ENCODE results near the gene PIGC.

PIGC gene

DNA sequence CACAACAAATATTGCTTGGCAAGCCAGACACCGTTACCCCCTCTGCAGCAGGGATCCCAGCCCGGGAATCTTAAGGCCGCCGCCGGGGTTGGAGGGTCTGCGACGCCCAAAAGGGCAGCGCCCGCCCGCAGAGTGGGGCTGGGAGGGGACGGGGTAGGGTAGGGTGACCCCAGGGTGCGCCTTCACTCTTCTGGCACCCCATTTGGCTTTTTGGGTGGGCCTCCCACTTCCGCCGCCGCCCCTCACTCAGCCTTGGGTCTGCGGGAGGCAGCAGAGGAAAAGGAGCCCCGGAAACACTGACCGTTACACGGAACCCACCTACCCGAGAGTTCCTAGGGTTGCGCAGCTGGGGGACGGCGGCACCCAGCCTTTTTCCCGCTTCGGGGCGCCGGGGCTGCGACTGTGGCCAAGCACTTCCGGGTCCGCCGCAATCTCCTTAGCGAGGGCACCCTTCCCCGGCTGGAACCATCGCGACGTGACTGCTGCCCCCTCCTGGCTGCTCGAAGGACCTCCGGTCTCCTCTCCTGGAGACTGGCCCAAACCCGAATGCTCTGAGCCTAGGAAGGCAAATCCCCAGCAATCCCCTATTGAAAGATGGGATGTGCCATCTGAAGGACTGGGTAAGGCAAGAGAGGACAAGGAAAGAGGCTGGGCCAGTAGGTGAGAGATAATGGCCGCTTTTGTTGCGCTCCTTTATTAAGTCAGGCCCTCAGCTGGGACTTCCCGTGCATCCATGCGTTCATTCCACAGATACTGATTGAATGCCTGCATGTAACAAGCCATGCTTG, at the start of gene PIGC:
Gene PIGC, minus strand, starts transcription at position 404 of the 788 bp plus-strand sequence. CDS start 1,447 bp downstream, outside the sequence.
- DNase-seq (ENCODE audit: low read depth in 3 of 3, low spot score in 1 of 3), result peak; percentile 75 to 90 (median 81)

- no peak for DNase-seq (ENCODE audit: low read depth in 3 of 3, low spot score in 1 of 3)
Measured at GRCh38 chr1:172492421-172492820, 48.6 kb upstream of the PIGC start.

DNA sequence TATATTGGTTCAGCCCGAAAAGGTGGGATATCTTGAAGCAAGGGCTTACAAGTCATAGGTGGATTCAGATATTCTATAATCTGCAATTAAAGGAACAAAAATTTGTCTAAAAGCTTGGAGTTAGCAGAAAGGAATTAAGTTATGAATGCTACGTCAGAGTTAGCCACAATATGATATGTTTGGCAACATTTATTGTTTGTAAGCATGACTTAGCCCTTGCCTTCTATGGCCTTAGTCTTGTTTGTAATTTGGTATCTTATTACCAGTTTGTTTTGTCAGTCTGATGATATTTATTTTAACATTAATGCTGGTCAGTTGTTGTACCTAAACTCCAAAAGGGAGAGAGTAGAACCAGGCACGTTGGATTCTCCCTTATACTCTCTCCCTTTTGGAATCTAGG, 46.0 kb upstream of the PIGC start:
- no peak for DNase-seq (ENCODE audit: low read depth in 3 of 3, low spot score in 1 of 3)

DNA sequence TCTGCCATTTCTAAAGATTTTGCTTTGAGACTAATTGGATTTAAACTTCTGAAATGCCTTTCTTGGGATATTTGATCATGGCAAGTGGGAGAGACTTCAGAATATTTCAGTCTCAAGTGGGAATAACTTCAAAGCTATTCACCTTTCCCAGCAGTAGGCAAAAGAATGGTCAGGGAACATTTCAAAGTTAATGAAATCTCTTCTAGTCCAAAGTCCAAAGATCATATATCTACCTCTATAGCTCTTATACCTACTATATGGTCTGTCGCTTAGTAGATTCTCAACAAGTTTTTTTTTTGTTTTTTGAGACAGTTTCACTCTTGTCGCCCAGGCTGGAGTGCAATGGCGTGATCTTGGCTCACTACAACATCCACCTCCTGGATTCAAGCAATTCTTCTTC, 44.5 kb upstream of the PIGC start:
- DNase-seq (ENCODE audit: low read depth in 3 of 3, low spot score in 1 of 3), result no peak

- DNase-seq (ENCODE audit: low read depth in 3 of 3, low spot score in 1 of 3), result no peak
Measured at GRCh38 chr1:172487550-172487949, 43.7 kb upstream of the PIGC start.

DNA sequence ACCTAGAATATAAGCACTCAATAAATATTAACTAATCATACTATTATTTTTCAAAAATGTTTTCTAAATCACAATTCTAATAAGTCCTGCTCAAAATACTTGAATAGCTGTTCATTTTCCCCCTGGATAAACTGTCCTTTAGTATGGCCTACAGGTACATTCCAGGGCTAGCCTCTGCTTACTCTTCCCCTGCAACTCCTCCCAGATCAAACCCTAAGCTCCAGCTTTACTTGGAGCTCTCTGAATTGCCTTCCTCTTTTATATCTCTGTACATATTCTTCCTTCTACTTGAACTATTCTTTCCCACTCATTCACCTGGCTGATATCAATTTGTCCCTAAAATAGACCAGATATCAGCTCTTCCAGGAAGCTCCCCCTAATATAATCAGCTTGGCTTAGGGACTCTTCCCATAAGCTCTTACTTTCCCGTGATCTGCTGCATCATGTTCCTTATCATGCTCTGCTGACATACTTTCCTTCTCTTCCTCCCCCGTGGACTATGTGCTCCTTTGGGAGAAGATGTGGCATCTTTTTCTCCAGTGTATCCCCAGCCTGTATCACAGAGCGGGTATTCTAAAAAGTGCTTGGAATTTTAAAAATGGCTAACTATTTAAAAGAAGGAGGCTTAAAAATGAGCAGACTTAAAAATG, 43.1 kb upstream of the PIGC start:
- no peak for DNase-seq (ENCODE audit: low read depth in 3 of 3, low spot score in 1 of 3)

DNA sequence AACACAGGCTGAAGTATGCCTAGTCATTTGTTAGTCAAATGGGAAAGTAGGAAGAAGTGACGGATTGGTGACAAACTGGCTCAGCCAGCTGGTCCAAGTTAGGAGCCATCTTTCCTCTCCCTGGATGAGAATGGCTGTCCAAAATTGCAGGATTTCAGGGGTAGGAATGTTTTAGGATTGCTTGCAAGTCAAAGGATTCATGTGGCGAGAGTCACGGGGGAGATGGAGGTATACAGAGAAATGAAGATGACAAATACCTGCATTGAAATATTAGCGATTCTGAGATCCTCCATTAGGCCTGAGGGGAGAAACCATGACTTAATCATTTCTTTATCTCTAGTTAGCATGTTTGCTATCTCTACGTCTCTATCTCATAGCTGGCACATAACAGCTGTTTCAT, 41.8 kb upstream of the PIGC start:
- no peak for DNase-seq (ENCODE audit: low read depth in 3 of 3, low spot score in 1 of 3)

GRCh38 chr1:172484252-172484651, 40.4 kb upstream of the PIGC start:
- DNase-seq (ENCODE audit: low read depth in 3 of 3, low spot score in 1 of 3), result no peak

GRCh38 chr1:172483448-172483847, 39.6 kb upstream of the PIGC start:
- DNase-seq (ENCODE audit: low read depth in 3 of 3, low spot score in 1 of 3), result no peak

DNA sequence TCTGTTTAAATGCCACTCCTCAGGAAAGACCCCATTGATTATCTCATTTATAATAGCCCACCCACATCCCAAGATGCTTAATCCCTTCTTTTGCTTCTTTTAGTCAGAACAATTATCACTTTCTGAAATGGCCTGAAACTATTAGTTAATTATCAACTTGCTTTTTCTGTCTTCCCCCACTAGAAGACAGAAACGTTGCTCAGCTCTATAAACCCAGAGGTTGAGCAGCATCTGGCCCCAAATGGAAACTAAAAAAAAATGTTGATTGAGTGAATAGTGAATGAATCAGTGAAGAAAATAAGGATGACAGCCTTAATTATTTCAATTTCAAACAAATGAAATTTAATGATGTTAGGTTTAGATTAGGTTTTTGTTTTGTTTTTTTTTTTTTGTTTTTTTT, 38.2 kb upstream of the PIGC start:
- no peak for DNase-seq (ENCODE audit: low read depth in 3 of 3, low spot score in 1 of 3)

GRCh38 chr1:172480431-172480830, 36.6 kb upstream of the PIGC start:
- no peak for DNase-seq (ENCODE audit: low read depth in 3 of 3, low spot score in 1 of 3)

DNA sequence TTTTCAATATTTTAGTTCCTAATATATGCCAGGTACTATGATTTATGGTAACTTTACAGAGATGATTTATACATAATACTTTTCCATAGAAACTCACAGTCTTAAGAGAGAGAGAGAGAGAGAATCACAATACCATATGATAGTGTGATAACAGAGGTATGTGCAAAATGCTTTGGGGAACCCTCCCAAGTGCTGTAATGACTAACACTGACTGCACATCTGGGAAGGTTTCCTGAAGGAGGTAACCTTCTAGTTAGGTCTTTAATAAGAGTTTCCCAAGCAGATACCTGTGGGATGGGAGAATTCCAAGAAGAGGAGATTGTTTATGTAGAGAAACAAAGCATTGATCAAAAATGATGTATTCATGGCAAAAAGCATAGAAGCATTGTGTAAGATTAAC, 34.6 kb upstream of the PIGC start:
- DNase-seq (ENCODE audit: low read depth in 3 of 3, low spot score in 1 of 3), result no peak

GRCh38 chr1:172477741-172478140, 33.9 kb upstream of the PIGC start:
- DNase-seq (ENCODE audit: low read depth in 3 of 3, low spot score in 1 of 3), result no peak

- DNase-seq (ENCODE audit: low read depth in 3 of 3, low spot score in 1 of 3), result no peak
Measured at GRCh38 chr1:172477216-172477615, 33.3 kb upstream of the PIGC start.

DNA sequence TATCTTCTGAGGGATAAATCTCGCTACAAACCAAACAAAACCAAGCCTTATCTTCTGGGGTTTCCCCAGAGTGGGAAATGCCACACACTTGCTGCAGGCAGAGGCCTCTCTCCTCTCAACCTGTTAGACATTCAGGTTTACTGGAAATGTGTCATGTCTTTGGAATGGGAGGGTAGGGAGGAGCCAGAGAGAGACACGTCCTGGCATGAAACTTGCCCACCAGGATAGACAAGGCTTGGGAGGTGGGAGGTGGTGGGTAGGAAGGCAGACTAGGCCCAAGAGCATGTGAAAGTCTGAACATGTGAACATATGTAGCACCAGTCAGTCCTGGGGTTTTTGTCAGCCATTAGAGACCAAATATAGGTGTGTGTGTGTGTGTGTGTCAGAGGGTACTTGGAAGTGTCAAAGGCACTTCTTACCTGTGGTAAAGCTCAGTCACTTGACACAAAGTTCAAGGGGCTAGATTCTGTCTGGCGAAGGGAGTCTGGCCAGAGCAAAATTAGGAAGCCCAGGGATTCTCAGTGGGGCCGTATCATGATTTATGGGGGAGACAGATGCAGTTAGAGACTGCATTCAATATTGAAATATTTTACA, 32.4 kb upstream of the PIGC start:
- no peak for DNase-seq (ENCODE audit: low read depth in 3 of 3, low spot score in 1 of 3)

DNA sequence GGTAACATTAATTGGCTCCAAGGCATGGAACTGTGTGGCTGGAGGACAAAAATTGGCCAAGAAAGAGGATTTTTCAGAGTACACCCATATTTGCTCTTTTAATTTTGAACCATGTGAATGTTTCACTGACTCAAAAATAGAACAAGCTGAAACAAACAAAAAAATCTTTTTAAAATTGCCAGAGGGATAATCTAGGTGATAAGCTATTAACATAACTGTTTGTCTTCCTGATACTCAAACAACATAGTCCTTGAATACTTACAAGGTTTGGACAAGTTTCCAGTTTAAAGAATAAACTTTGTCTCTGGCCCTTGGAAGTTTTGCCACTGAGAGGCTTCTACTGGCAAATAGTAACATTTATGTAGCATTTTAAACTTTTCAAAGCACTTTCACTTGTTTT, 30.0 kb upstream of the PIGC start:
- DNase-seq (ENCODE audit: low read depth in 3 of 3, low spot score in 1 of 3), result no peak

DNA sequence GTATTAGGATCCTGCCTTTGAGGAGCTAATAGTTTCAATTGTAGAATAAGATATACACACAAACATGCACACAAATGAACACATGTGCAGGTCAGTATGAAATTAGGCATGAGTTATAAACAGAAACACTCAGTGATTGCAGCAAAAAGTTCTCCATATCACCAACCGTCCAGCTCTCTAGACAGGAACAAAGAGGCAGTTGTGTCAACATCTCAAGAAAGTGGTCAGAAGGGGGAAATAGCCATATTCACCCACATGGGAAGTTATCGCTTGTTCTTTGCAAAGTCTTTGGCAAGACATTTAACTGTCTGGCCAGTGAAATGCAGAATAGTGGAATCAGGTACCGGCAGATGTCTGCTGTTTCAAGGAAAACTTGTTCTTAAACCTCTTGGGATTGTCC, 29.4 kb upstream of the PIGC start:
- DNase-seq (ENCODE audit: low read depth in 3 of 3, low spot score in 1 of 3), result no peak

- DNase-seq (ENCODE audit: low read depth in 3 of 3, low spot score in 1 of 3), result no peak
Measured at GRCh38 chr1:172472495-172472894, 28.6 kb upstream of the PIGC start.

GRCh38 chr1:172471666-172472065, 27.8 kb upstream of the PIGC start:
- no peak for DNase-seq (ENCODE audit: low read depth in 3 of 3, low spot score in 1 of 3)

DNA sequence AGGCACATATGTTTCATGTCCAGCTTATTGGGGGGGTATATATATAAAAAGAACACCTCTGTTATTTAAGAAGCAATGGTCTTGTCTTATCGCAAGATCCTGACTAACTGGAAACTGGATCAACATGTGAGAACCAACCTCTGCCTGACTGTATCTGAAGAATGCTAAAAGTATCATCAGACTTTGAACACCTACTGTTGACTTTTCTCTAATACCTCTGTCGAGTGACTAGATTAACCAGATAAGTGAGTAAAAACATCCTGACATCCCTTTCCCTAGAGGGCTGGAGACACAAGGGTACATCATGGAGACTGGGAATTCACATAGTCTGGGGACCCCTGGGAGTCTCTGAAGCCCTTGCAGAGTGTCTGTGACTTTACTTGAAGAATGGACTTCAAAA, 26.3 kb upstream of the PIGC start:
- DNase-seq (ENCODE audit: low read depth in 3 of 3, low spot score in 1 of 3), result no peak

- DNase-seq (ENCODE audit: low read depth in 3 of 3, low spot score in 1 of 3), result no peak
Measured at GRCh38 chr1:172469717-172470116, 25.8 kb upstream of the PIGC start.

- no peak for DNase-seq (ENCODE audit: low read depth in 3 of 3, low spot score in 1 of 3)
Measured at GRCh38 chr1:172468296-172468695, 24.4 kb upstream of the PIGC start.
